Muscle of arm (tissue), 12 donors: Measurements from ENCODE around the gene EIF2S2. TPM values are rescaled to one million over a fixed set of nuclear protein-coding genes. Genes with fewer than 3 reads are reported as not detected.

Experiments used
- DNase-seq: peaks from one replicate; pipeline ENCODE4 v3.0.0-alpha.2; 2013
- polyA plus RNA-seq, 12 donors: library from polyadenylated mRNA; unstranded; fragments of 120-200 nt; gene quantifications; one replicate each; pipeline ENCODE4 v1.2.1, GENCODE V29; 2013; ENCODE audit not compliant: insufficient read length in 12 of 12

The EIF2S2 gene
- polyA plus RNA-seq, 12 donors, result 42.7 to 53.0 (median 47.0) TPM; not detected in 1

DNA sequence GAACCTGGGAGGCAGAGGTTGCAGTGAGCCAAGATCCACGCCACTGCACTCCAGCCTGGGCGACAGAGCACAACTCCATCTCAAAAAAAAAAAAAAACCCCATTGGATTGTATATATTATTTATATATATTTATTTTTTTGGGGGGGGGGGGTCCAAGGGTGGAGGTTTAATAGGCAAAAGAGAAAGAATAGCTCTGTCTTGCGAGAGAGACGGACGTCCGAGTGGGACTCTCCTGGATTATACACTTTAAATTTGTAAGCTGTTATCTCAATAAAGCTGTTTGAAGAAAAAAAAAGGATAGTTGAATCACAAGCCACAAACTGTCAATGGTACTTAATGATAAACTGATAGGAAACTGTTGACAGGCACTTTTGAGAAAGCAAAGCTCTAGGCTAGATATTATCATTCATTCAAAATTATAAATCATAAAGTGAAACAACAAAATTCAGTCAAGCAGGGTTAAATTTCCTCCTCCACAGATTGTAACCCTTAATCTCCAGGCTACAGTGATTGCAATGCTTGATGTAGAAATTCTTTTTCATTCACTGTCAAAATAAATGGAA lies 20.3 kb downstream of the EIF2S2 start:
- no peak for DNase-seq

DNA sequence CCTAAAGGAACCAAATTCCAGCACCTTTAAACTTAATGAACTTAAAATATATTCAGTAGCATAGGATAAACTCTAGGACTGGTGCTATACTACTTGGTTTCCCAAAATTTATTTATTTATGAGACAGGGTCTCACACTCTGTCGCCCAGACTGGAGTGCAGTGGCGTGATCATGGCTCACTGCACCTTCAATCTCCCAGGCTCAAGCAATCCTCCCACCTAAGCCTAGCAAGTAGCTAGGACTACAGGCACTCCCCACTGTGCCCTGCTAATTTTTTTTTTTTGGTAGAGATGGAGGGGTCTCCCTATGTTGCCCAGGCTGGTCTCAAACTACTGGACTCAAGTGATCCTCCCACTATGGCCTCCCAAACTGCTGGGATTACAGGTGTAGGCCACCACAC lies 21.4 kb downstream of the EIF2S2 start:
- DNase-seq, result no peak

DNA sequence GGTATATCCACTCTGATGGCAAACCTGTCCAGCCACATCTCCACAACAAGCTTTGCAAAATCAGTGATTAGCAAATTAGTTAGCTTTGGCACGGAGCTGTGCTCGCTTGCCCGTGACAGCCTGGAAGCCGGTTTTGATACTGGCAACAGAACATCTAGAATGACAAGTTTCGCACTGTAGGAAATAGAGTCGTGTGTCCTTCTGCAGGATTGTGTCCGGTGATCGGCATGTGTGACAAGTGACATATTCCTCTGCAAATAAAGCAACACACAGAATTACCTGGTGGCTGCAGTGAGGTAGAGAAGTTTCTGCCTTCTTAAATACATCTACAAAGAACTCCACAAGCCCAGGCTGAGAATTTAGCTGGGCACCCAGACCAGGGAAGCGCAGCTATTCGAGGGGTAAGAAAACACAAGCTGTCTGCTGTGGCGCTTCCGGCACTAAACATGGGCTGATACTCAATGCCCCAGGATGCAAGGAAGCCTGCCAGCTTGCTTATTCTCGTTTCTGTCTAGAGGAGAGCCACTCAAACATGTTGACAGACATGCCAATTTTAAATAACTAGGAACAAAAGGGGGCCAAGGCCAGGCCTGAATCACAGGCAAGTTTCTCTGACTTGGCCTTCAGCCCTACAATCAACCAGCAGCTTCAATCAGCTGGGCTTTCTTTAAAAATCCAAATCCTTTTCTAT lies 22.2 kb downstream of the EIF2S2 start:
- no peak for DNase-seq

DNA sequence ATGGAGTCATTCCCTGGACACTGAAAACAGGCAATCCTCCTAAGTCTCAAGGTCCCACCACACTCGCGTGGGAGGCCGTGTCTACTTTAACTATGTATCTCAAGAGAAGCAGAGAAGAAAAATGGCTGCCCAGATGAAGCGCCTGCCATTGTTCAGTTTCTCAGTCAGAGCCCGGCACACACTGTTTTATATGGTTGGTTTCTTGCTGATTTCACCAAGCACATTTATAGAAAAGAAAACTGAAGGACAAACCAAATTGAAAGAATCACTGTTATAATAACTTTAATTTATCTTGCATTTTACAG lies 22.9 kb downstream of the EIF2S2 start:
- no peak for DNase-seq

DNA sequence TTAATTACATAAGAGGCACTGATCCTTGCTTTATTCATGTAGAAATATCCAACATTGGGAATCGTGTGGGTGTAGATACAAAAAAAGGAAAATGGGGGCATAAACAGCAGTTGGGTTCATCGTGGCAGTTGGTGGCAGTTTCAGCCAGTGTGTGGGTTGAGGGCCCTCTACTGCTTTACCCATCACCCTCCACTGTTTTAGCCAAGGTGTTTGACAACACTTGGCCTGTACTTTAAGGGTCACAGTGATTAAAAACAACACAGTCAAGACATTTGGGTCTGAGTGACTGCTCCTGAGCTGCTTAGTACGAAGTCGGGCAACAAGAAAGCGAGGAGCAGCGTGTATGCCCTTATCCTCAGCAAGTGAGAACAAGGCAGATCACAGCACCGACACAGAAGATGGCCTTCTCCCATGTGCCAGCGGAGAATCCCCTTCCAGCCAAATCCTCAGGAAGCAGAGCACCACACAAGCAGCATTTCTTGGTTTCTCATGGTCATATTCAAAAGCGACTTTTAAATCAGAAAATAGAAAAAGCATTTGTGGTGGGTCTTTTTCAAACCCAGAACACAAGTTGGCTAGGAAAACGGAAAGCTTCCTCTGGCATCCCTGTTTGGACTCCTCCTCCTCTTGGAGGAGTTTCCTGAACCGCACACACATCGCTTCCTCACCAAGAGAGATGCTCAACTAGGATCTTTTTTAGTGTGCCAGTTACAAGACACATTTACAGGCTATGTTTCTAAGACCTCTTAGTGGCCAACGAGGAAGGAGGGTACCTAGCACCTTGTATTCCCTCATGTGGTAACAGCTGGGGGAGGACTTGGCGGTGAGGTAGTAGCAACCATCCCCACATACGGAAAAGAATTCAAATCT lies 23.5 kb downstream of the EIF2S2 start:
- DNase-seq, result no peak

DNA sequence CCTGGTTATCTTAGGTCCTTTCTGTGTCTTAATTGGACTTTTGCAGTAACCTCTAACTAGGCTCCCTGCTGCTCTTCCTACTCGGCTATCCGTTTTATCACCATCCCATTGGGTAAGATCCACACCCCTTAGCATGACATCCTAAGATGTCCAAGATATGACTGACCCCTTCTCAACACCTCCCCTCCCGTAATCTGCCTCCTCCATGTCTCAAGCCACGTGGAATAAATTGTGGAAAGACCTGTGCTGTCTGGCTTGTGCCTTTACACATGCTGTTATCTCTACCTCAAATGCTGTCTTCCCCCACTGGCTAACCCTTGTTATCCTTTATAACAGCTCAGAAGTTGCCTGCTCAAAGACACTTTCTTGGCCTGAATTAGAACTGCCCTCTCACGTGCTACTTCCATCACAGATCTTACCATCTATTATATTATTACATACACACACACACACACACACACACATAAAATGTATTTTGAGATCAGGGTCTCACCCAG lies 26.5 kb downstream of the EIF2S2 start:
- no peak for DNase-seq

DNA sequence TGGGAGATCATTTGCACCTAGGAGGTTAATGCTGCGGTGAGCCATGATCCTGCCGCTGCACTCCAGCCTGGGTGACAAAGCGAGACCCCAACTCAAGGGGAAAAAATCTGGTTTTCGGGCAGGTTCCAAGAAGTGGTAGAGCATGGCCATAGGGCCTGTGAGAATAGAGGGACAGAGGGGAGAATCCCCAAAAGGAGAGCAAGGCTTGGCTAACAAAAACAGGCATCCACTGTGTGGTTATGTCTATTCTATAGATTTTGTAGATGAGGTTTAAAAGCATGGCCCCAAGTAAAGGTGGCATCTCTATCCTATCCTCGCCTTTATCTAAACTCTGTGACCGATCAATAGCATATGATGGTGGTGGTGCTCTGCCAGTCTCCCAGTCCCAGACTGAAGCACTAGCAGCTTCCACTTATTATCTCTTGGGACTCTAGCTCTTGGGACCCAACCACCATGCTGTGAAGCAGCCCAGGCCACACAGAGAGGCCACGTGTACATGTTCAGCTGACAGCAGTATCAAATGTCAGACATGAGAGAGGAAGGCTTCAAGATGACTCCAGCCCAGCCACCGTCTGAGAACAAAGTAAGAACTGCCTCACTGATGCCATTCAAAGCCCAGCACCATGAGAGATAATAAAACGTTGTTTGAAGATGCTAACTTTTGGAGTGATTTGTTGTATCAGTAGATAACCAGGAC lies 27.7 kb downstream of the EIF2S2 start:
- no peak for DNase-seq

DNA sequence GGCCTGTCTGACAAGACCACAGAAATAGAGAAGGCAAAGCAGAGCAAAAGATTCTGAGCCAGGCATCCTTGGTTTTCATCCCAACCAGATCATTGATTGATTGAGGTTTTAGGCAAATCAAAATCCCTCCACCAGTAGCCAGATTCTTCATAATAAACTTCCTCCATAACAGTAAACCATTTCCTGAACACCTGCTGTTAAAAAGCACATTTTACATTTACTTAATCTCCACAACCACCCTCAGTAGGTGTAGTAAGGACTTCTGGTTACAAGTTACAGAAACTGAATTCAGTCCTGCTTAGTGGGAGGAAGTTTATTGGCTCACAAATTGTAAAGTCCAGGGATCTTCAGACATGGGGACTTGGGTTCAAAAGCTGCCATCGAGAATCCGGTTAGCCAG lies 28.3 kb downstream of the EIF2S2 start:
- DNase-seq, result no peak

DNA sequence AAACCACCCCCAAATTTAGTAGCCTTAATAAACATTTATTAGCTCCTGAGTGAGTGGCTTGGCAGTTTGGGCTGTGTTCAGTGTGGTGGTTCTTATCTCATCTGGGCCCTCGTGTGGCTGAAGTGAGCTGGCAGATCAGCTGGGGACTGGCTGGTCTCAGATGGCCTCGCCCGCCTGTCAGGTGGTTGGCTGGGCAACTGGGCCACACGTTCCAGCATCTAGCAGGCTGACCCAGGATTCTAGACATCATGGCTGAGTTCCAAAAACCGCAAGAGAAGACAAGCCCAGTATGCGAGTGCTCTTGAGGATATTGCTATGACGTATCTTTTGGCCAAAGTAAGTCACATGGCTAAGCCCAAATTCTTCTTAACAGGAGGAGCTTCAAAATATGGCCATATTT lies 28.9 kb downstream of the EIF2S2 start:
- DNase-seq, result no peak

DNA sequence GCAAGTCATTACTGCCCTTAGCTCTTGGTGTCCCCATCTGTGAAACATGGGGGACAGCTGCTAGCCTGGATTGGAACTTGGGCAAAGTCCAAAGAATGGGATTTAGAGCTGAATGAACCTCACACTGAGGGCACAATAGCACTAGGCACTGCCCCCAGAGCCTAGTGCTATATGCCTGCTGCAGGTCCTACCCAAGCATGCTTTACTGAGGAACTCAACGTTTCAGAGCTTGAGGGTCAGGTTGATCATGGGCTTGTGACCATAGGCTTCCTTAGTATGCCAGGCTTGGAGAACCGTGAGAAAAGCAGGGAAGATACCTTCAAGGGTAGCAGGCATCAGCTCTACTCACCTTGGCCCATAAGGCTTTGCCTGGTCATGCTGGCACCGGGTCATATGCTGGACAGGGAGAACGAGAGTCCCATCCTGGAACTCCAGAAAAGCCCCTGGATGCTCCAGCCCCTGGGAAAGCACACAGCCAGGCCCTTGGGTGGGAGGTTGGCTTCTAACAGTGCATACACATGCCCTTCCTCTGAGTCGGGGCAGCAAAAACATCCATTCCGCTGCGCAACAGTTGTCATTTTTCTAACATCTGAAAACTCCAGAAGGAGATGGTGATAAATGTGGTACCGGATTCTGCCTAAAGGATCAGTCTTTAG lies 29.7 kb downstream of the EIF2S2 start:
- no peak for DNase-seq

DNA sequence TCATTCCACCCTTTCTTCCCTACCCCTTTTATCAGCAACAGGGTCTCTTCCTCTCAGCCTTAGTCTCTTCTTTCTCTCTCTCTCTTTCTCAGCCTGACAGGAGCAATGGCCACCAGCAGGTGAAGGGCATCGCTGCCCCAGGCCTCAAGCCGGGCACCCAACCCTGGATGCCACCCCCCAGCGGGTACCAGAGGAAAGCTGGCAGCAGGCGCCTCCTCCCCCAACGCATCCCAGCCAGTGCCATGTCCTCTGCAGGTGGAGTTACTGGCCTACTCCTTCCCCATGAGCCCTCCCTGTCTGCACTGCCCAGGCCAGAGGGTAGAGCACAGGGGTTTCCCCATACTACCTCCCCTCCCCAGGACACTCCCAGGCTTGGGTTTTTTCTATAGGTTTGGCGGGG lies 32.2 kb downstream of the EIF2S2 start:
- DNase-seq, result no peak

DNA sequence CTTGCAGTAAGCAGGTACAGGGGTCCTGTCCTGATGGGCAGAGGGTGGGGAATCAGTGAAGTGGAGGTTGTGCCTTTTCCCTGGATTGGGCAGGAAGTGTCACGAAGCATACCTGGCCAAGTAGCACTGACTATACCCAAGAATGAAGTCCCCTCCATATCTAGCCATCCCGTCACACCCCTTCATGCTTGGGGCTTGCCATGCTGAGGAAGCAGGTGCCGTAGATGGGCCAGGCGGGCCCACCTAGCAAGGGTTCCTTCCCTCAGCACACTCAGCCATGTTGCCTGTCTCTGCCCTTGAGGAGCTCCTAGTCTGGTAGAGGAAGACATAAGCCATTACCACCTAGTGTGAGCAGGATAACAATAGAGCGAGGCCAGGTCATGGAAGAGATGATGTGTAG lies 33.5 kb downstream of the EIF2S2 start:
- DNase-seq, result no peak

DNA sequence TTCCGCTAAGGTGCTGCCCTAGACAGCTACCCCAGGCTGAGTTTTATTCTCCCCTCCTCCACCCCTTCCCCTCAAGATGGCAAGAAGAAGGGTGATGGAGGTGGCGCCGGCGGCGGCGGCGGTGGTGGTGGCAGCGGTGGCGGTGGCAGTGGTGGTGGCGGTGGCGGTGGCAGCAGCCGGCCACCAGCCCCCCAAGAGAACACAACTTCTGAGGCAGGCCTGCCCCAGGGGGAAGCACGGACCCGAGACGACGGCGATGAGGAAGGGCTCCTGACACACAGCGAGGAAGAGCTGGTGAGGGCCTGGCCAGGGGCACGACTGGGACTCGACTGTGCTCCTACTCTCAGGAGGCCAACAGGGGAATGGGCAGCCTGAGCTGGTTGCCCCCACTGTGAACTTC lies 35.1 kb downstream of the EIF2S2 start:
- no peak for DNase-seq

DNA sequence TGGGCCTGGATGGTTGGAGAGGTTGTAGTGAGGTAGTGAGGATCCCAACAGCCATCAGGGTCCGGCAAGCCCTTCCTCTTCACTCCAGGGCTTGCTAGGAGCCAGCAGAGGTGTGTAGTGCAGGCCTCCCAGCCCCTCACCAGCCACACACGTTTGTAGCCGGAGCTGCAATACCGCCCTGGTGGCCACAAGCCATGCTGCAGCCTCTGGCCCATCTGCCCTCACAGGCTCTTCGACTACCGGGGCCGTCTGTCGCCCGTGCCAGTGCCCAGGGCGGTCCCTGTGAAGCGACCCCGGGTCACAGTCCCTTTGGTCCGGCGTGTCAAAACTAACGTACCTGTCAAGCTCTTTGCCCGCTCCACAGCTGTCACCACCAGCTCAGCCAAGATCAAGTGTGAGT lies 36.4 kb downstream of the EIF2S2 start:
- DNase-seq, result no peak

DNA sequence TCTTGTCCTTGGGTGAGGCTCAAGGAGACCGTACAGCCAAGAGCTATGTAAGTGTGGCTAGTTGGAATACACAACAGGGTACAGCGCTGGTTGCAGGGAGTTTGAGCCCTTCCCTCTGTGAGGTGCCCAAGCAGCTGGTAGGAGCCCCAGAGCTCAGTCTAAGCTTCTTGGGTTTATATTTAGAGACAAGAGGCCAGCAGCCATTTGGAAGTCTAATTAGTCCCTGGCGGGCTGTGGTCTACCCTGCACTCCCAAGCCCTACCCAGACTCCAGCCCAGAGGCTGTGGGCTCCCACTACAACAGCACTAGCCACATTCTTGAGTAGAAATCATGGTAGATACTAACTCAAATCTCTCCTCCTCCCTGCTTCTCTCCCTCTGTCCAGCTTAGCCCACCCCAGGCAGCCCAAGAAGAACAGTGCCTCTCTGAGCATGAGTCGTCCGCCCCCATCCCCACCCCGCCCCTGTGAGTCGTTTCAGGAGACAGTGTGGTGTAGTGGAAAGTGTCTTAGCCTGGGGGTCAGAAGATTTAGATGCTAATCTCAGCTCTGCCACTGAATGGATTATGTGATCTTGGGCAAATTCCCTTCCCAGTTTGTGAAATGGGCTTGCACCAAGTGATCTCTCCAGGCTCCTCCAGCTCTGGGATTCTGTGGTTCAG lies 37.8 kb downstream of the EIF2S2 start:
- DNase-seq, result no peak

DNA sequence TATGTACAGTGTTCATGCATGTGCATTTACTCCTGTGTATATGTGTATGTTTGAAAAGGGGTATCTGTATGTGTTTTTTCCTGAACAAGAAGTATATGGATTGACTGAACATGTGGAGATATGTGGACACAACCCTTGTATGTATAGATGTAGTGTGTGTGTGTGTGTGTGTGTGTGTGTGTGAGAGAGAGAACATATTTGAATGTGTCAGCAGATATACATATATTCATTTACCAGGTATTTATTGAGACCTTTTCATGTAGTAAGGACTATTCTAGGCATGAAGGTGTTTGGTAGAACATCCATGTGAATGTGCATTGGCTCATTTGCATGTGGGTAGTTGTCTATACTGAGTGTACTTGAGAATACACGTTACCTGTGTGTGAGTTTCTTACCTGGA lies 39.3 kb downstream of the EIF2S2 start:
- DNase-seq, result no peak

DNA sequence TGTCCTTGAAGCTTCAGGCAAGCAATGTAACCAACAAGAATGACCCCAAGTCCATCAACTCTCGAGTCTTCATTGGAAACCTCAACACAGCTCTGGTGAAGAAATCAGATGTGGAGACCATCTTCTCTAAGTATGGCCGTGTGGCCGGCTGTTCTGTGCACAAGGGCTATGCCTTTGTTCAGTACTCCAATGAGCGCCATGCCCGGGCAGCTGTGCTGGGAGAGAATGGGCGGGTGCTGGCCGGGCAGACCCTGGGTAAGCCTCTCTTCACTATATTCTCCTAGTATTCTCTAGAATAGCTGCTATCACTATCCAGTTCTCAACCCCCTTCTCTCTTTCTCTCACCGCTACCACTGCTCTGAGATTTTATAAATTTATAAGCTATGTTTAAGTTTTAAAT lies 40.0 kb downstream of the EIF2S2 start:
- DNase-seq, result no peak

DNA sequence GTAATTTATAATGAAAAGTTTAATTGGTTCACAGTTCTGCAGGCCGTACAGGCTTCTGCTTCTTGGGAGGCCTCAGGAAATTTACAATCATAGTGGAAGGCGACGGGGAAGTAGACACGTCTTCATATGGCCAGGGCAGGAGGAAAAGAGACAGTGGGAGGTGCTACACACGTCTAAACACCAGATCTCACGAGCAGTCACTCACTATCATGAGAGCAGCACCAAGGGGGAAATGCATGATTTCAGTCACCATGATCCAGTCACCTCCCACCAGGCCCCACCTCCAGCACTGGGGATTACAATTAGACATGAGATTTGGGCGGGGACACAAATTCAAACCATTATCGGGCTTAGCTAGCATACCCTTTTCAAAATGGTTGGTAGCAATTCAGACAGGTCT lies 41.2 kb downstream of the EIF2S2 start:
- DNase-seq, result no peak

DNA sequence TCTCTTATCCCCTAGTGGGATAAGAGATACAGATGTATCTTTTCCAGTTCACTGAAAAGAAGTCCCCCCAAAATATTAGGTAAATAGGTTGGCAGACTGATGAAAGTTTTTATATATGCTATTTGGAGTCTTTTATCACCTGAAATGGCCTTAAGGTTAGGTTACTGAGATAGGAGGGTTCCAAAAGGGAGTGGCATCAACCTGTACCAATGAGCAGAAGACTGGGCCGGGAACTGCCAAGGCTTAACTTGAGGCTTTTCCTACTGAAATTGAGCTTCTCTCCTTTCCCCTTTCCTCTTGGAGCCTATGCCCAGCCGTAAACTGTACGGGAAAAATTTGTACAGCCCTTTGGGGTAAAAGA lies 42.0 kb downstream of the EIF2S2 start:
- no peak for DNase-seq

DNA sequence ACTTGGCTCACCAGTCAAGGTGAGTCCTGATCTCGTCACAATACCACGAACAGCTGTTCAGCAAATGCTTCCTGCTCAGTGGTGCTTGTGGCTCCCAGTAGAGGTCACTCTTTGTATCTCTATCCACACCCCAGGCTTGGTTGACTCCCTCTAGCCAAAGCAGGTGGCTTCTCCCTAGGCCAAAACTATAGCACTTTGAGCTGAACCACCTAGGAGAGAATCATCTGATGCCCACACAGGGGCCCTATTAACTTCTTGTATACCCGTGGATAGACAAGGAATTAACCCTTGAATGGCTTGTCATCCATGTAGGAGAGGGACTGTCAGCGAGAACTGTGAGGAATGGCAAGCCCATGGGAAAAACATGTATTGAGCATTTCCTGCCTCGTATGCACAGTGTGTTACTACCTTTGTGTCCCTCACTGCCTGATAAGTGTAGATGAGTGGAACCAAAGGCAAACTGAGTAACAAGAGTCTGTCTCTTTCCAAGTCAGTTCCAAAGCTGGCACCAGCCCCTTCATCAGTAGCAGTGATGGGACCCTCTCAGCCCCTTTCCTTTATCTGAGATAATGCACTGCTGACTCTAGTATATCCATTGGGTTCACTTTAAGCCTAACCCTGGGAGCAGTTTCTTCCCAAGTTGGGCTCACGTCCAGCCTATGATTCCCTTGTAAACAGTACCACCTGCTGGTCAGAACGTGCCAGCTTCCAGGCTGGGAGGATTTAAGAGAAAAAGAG lies 42.5 kb downstream of the EIF2S2 start:
- DNase-seq, result peak; percentile 89

DNA sequence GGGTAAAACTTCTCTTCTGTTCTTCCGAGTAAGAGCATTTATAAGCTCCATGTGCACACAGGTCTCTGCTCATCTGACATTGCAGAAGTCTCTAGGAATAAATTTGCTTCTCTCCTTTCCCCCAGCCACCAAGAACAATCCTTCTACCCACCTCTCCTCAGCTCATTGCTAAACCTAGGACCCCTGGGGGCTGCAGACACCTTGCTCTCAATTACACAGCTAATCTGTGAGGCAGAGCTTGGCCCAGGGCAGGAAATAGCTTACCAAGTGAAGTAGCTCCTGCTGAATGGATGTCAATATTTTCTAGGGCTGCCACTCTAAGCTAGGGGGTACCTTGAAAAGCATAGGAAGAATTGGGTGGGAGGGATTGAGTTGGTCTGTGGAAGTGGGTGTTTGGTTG lies 44.0 kb downstream of the EIF2S2 start:
- no peak for DNase-seq
